ENCODE data around the gene ATG7.
"Not testable (repeated sequence)": the region's sequence is repeated elsewhere in the genome, so short reads cannot be mapped to it uniquely, and the experiment has no call there.

Gene ATG7

DNA sequence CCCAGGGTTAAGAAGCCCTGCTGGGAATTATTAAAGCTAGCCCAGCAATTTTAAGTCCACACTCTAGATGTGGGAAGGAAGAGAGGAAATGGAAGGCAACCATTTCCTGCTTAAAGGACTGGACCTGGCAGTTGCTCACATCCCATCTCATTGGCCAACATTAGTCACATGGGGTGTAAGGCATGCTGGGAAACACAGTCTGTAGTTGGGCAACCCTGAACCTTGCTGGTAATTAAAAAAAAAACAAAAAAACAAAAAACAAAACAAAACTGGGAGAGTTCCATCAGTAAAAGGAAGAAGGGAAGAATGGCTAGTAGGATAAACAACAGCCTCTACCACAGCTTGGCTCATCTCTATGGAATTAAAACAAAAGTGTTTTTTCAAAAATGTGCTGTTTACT, 235.5 kb downstream of the ATG7 start:
- DNase-seq (ENCODE audit: low read depth in 3 of 3), result no peak

DNA sequence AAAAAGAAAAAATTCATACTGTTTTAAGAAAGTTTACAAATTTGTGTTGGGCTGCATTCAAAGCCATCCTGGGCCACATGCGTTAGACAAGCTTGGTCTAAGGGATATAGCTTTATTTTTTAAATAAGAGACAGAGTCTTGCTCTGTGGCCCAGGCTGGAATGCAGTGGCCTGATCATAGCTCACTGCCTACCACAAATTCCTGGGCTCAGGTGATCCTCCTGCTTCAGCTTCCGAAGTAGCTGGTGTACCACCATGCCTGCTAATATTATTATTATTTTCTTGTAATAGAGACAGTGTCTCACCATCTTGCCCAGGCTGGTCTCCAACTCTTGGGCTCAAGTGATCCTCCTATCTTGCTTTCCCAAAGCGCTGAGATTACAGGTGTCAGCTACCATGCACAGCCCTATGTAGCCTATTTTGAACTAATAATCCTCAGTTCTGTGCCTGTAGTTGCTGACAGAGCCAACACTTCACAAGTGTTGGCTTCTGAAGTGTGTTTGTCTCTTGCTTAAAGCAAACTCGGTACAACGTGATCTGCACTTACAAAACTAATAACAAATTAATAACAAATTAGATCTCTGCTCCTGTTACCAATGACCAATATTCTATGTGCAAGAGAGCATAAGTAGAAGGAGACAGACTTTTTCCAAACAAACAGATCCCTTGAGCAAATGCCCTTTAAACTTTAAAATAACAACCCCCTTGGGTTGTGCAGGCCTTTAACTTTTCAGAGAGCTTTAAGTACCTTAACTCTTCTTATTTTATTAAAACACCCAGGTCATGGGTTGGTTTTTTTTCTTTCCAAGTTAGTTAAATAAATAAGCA, 236.4 kb downstream of the ATG7 start:
- no peak for DNase-seq (ENCODE audit: low read depth in 3 of 3)

DNA sequence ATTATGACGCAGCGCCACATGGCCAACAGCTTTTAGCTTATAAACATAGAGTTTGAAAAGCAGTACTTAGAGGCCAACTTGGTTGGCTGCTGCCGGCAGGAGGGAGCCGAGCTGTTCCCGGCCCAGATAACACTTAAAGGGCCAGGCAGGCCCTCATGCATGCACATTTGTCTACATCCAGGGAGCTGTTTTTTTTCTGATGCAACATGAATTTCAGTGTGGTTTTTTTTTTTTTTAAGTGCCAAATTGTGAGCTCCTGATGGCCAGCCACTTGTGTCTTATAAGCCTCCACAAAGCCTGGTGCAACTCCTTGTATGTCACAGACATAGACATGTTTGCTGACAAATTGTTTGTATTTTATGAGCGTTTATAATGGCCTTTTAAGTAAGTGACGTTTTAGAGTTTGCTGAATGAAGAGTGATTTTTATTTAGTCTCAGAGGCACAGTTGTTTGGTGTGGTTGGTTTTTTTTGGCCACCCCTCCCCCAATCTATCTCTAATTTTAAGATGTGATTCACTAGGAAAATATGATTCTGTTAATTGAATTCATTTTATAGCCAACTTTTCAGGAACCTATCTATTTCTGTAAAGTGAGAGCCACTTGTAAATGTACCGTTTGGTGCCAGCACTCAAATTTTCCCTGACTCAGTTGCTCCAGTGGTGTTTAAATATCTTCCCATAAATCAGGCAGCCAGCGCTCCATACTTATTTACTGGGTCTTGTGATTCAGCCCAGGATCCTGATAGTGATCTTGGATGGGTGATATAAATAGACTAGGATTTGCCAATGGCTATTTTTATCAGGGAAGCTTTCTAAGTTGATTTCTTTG, 237.2 kb downstream of the ATG7 start:
- no peak for DNase-seq (ENCODE audit: low read depth in 3 of 3)

DNA sequence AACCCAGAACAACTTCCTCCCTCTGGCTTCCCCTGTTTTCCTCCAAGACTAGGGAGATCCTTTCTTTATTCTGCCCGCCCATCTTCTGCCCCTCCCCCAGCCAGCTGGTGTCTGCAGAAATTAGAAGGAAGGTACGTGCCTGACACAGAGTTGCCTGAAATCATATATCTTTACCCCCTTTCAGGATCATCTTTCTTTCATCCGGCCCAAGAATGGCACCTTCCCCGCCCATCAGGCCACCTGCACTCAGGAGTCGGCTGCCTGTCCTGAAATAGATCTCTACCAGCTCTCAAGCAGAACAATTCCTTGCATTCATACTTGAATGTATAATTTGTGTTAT, 237.8 kb downstream of the ATG7 start:
- DNase-seq (ENCODE audit: low read depth in 3 of 3), result no peak

DNA sequence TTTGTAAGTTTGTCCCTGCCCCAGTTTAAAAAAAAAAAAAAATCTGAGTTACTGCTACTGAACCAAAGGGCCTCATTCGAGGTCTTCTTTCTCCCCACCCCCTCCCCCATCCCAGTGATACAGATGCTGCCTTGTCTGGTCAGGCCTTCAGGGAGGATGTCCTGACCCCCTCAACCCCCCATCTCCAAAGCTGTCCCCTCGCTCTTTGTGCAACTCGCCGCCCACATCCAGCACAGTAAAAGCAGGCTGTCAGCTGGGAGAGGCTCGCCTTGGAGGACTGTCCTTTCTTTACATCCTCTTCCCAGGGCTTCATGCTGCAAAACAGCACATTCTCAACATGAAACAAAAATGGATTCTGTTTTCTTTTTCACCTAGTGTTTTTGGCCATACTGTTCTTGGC, 238.2 kb downstream of the ATG7 start:
- no peak for DNase-seq (ENCODE audit: low read depth in 3 of 3)

DNA sequence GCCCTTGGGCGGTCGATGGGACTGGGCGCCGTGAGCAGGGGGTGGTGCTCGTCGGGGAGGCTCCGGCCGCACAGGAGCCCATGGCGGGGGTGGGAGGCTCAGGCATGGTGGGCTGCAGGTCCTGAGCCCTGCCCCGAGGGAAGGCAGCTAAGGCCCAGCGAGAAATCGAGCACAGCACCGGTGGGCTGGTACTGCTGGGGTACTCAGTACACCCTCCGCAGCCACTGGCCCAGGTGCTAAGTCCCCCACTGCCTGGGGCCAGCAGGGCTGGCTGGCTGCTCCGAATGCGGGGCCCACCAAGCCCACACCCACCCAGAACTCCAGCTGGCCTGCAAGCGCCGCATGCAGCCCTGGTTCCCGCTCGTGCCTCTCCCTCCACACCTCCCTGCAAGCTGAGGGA, 239.4 kb downstream of the ATG7 start:
- not testable (repeated sequence) for DNase-seq (ENCODE audit: low read depth in 3 of 3)

DNA sequence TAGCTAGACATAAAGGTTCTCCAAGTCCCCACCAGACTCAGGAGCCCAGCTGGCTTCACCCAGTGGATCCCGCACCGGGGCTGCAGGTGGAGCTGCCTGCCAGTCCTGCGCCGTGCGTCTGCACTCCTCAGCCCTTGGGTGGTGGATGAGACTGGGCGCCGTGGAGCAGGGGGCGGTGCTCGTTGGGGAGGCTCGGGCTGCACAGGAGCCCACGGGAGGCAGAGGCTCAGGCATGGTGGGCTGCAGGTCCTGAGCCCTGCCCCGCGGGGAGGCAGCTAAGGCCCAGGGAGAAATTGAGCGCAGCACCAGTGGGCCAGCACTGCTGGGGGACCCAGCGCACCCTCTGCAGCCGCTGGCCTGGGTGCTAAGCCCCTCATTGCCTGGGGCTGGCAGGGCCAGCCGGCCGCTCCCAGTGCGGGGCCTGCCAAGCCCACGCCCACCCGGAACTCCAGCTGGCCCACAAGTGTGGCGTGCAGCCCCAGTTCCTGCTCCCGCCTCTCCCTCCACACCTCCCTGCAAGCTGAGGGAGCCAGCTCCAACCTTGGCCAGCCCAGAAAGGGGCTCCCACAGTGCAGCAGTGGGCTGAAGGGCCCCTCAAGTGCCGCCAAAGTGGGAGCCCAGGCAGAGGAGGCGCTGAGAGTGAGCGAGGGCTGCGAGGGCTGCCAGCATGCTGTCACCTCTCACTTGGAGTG, 241.1 kb downstream of the ATG7 start:
- not testable (repeated sequence) for DNase-seq (ENCODE audit: low read depth in 3 of 3)

DNA sequence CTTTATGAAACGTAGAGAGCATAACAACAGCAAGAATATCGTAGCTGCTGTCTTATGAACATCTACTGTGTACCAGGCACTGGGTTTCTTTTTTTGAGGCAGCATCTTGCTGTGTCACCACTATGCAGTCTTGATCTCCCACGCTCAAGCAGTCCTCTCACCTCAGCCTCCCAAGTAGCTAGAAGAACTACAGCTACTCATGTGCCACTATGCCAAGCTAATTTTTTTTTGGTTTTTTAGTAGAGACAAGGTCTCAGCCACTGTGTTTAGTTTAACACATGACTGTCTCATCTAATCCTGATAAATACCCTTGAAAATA, 241.6 kb downstream of the ATG7 start:
- no peak for DNase-seq (ENCODE audit: low read depth in 3 of 3)

DNA sequence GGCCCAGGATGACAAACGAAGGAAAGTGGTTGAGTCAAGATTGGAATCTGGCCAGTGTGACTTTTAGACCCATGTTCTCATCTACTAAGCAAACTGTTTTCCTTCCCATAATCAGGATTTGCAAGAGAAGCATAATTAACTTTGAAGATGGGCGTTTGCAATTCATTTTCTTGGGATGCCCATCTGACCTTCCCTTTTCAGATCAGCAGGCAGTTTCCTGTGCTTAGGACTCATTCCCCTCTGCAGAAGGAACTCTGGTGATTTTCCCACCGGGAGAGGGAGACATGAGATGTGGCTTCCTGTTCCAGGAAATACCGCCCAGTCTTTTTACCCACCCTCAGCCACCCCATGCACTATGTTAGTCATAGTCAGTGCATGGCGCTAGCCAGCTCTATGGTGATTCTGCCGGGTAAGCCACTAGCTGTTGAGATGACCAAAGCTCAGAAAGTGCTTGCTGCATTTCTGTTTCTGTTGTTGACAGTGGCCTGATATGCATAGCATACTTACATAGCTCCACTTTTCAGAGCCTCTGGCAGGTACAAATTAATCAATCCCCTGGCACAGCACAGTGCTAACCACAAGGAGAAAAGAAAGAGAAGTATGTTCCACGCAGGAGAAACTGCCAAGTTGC, 242.1 kb downstream of the ATG7 start:
- DNase-seq (ENCODE audit: low read depth in 3 of 3), result no peak

DNA sequence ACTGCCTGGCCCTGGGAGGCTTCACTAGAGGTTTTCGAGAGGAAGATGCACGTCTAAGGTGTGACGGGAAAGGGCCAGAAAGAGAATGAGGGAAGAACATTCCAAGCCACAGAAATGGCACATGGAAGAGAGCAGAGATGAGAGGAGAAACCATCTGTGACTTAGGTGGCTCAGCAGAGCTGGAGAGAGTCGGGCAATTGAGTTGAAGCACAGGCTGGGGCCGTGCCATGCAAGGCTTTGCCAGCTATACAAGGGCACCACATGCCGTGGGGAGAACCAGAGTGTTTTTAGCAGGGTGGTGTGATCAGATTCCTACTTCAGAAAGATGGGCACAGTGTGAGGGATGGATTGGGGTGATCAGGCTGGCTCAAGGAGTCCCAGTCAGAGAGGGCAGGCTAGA, 245.4 kb downstream of the ATG7 start:
- DNase-seq (ENCODE audit: low read depth in 3 of 3), result no peak

DNA sequence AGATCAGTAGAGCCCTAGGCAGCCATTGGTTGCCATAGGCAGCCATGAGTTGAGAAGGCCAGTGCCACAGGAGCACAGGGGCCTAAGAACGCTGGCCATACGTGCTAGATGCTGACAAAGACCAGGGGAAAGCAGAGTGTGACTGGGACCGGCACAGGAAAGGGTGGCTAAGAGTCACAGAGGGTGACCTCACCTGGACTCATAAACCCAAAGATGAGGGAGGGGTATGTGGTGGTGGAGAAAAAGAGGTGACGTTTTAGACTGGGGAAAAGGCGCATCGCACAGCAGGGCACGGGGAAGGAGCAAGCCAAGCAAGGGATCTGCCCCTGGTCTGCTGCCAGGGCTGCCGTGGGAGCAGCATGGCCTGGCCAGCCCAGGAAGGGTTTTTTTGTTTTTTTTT, 249.0 kb downstream of the ATG7 start:
- no peak for DNase-seq (ENCODE audit: low read depth in 3 of 3)

DNA sequence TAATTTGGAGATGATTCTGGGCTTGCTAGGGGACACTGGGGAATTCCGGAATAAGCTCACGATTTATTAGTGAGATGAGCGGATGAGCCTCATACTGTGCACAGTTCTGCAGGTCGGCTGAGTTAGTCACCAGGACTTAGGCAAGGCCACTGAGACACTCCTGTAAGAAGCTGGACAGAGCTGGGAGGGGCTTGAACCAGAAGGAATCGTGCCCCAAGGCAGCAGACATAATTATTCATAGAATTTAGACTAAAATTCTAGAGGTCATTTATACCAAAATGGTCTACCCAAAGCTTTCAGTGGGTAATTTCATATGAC, 250.2 kb downstream of the ATG7 start:
- no peak for DNase-seq (ENCODE audit: low read depth in 3 of 3)

DNA sequence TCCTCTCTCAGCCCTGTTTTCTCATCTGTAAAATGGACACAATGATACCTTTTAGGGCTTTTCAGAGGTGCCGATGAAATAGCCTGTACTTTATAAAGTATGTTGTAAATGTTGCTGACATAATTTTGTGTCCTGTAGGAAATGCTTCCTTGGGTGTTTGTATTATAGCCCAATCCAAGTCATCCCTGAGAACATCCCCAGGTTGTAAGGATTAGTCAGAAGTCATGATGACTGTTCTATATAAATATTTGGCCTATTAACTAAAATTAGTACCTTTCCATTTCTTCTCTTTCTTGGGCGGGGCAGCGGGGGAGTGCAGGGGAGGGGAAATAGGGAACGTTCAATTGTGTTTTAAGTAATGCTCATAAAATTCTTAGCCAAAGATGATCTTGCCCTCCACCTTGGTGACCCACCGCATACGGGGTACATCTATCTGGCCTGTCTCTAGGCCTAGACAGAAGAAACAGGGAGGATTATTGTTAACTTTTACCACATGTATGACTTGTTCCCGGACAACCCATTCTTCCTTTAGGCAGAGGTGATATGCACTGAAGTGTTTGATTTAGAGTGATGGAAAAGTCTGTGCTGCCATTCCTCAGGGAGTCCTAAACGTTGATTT, 250.9 kb downstream of the ATG7 start:
- DNase-seq (ENCODE audit: low read depth in 3 of 3), result no peak

DNA sequence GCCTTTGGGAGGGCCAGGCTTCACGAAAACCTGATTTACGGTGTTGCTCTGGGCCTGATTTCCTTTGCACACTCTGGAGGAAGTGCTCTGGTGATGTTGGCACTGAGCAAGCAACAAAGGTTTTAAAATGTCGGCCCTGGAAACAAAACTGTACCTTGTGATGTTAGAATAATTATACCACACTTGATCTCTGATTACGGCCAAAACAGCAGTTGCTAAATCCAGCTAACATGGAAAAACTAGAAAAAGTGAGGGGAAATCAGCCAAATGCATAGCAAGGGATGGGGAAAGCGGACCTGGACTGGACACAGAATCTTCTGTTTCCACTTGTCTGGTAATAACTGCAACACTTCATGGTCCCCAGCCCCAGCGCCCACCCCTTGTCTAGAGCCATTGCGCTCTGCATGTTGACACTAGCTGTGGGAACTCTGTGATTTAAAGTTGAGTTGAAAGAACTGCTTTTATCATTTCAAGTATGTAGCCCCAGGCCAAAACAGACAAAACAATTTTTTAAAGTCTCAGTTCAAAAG, 251.4 kb downstream of the ATG7 start:
- no peak for DNase-seq (ENCODE audit: low read depth in 3 of 3)

DNA sequence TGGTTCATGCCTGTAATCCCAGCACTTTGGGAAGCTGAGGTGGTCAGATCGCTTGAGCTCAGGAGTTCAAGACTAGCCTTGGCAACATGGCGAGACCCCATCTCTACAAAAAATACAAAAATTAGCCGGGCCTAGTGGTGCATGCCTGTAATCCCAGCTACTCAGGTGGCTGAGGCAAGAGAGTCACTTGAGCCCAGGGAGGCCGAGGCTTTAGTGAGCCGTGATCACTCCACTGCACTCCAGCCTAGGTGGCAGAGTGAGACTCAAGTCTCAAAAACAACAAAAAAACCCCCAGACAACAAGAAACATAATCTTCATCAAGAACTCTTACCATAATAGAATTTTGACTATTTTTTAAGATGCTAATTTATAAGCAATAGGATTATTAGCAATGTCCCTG, 253.9 kb downstream of the ATG7 start:
- not testable (repeated sequence) for DNase-seq (ENCODE audit: low read depth in 3 of 3)

DNA sequence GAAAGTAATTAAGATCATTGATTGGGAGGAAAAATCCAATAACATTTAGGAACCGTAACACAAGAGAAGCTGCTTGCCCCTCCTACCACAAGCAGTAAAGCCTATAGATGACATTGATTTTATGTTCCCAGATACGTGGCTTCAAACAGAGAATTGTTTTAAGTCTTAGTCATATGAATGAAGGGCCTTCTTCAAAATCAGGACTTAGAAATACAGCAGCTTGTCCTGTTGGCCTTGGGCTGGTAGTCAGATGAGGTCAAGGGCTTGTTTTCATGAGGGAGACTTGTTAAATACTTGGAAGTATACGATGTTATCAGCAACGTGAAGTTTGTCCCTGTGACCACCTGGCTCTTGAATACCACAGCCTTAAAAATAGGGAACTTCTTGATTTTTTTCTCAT, 257.1 kb downstream of the ATG7 start:
- no peak for DNase-seq (ENCODE audit: low read depth in 3 of 3)

DNA sequence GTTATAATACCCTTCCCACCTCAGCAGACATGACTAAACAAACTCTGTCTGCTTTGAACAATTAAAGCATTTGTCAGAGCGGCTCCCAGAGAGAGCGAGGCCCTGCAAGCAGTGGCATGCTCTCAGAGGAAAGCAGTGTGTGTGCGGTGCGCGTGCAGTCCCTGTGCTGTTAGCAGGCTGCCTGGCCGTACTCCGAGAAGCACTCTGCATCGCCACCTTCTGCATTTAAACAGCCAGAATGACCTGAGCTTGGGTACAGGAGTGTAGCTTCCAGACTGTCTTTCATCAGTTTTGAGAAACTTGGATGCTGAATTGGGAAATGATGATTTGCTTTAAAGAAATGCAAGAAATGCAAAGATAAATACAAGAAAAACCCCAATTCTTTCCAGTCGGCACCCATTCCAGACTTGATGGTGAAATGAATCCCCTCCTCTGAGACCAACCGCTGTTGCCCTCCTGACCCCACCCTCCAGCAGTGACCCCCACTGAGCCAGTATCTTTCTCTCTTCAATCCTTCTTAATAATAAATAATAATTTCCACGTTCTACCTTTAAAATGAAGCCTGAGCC, 258.0 kb downstream of the ATG7 start:
- no peak for DNase-seq (ENCODE audit: low read depth in 3 of 3)

DNA sequence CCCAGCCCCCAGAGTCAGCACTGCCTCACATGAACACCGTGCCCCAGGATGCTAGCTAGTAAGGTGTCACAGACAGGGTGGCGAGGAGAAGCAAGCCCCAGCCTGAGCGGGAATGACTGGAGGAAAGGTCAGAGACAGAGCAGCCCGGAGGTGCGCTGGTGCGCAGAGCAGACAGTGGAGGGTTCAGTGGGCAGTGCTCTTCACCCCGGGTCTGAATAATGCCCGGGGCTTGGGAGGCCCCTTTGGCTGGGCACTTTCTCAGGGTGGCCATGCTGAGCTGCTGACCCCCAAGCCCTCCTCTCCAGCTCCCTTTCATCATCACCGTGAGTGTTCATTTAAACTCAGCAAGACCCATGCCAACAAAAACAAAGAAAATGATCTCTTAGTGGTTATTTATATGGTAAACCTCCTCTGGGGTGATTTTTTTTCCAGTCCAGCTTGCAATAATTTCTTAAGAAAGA, 260.8 kb downstream of the ATG7 start:
- DNase-seq (ENCODE audit: low read depth in 3 of 3), result no peak

DNA sequence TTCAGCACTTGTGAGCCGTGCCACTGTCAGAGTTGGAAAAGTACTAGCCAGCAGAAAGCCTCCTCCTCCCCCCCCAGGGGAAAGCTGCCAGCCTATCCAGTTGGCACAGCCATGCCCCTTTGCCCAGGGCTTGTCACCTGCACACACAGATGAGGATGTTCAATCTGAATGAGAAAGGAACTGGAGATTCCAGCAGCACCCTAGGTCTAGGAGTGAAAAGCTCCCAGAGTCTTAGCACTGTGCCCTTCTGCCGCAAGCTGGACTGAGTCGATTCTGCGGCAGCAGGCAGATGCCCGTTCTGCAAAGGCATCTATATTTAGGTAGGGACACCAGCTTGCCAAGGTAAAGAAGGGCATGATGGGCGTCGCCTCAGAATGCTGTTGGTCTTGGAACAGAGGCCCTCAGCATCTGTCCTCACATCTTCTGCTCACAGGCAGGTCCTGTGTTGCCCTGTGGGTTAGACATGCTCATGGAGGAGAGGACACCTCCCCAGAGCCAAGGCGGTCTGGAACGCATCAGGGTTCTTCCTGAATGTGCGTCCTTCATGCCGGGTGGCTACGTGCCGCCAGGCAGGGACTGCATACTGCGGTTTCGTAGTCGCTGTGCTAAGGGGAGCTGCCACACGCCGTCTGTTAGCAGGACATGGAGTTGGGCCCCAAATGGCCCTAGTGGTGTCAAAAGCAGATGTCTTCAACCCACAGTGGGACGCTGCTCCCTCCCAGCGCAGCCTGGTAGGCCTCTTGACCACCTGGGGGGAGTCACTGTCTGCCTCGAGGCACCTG, 262.0 kb downstream of the ATG7 start:
- DNase-seq (ENCODE audit: low read depth in 3 of 3), result no peak

DNA sequence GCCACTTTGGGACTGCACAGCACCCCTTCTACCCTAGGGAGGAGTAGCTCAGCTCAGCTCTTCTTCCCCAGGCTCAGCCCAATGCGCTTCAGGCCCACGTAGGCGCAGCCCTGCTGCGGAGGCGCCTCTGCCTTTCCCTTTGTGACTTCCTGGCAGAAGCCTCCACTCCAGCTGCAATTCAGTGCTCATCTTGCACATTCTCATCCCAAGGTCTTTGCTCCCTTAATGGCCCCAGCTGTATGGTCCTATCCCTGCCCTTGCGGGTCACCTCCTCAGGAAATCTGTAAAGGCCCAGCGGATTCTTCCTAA, 262.6 kb downstream of the ATG7 start:
- DNase-seq (ENCODE audit: low read depth in 3 of 3), result no peak
